PFSK-1 (cell line): Measurements from ENCODE around the gene PLAAT5.

Experiments
- POLR2AphosphoS5 ChIP-seq: IDR thresholded peaks from 2 replicates; pipeline ENCODE4 v1.6.1; 2012; ENCODE audit warnings: low read depth, mild to moderate bottlenecking, control low read depth, low read length, moderate library complexity
- SIN3A ChIP-seq: IDR thresholded peaks from 2 replicates; pipeline ENCODE4 v1.6.1; 2012; ENCODE audit warnings: mild to moderate bottlenecking, low read length, moderate library complexity, borderline replicate concordance; ENCODE audit not compliant: insufficient read depth
- TF ChIP-seq, protein P1 (sequence below), 2 experiments: IDR thresholded peaks; 2 replicates each; pipeline versions ENCODE4 v1.6.1 to v1.8.0; 2011 to 2012; ENCODE audit warnings: low read depth in 2 of 2, low read length in 2 of 2, control low read depth in 1 of 2, inconsistent platforms in 1 of 2, mild to moderate bottlenecking in 1 of 2, moderate library complexity in 1 of 2; ENCODE audit not compliant: insufficient read depth in 1 of 2

DNA sequence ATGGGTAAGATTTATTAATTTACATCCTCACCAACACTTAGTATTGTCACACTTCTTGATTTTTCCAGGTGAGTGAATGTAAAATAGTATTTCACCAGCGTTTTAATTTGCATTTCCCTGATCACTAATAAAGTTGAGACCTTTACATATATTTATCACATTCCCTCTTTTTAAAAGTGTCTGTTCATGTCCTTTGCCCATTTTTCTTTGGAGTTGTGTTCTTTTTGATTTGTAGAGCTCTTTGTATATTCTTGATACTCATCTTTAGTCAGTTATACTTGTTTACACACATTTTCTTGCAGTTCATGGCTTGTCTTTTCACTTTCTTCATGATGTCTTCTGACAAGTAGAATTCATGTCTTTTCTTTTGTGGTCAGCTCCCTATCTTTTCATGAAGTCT, 2.2 kb upstream of the PLAAT5 start:
- TF ChIP-seq, protein P1, sequence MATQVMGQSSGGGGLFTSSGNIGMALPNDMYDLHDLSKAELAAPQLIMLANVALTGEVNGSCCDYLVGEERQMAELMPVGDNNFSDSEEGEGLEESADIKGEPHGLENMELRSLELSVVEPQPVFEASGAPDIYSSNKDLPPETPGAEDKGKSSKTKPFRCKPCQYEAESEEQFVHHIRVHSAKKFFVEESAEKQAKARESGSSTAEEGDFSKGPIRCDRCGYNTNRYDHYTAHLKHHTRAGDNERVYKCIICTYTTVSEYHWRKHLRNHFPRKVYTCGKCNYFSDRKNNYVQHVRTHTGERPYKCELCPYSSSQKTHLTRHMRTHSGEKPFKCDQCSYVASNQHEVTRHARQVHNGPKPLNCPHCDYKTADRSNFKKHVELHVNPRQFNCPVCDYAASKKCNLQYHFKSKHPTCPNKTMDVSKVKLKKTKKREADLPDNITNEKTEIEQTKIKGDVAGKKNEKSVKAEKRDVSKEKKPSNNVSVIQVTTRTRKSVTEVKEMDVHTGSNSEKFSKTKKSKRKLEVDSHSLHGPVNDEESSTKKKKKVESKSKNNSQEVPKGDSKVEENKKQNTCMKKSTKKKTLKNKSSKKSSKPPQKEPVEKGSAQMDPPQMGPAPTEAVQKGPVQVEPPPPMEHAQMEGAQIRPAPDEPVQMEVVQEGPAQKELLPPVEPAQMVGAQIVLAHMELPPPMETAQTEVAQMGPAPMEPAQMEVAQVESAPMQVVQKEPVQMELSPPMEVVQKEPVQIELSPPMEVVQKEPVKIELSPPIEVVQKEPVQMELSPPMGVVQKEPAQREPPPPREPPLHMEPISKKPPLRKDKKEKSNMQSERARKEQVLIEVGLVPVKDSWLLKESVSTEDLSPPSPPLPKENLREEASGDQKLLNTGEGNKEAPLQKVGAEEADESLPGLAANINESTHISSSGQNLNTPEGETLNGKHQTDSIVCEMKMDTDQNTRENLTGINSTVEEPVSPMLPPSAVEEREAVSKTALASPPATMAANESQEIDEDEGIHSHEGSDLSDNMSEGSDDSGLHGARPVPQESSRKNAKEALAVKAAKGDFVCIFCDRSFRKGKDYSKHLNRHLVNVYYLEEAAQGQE (IDR thresholded peaks at IDR 0.05; ENCODE audit: insufficient read depth in 1 of 2, low read depth in 2 of 2, low read length in 2 of 2): no peak
- TF ChIP-seq POLR2AphosphoS5 (no peak), SIN3A (no peak)
